Subcutaneous adipose tissue (tissue), 4 donors: ENCODE data around the gene GPR55. TPM values are rescaled to one million over a fixed set of nuclear protein-coding genes. Genes with fewer than 3 reads are reported as not detected.

Source experiments
- CTCF ChIP-seq: fragments of 450-650 bp; IDR thresholded peaks from one replicate; pipeline ENCODE4 v1.5.1; 2016; ENCODE audit warnings: low read depth, mild to moderate bottlenecking, control low read depth, antibody characterized with exemption, moderate library complexity
- total RNA-seq, 4 donors: library from RNA; depleted of rRNA; stranded (reverse); fragments of >200 nt; gene quantifications; one replicate each; pipeline ENCODE4 v1.1.0, GENCODE V29; 2016

Gene GPR55
- total RNA-seq, 4 donors from 2014 or later, result under 0.01 to 0.38 (median 0.17) TPM; not detected in 1

GRCh38 chr2:230915319-230915718 lies 9.7 kb downstream of the GPR55 start:
- no peak for TF ChIP-seq CTCF

- TF ChIP-seq CTCF, result no peak
Measured at GRCh38 chr2:230914886-230915285, 10.2 kb downstream of the GPR55 start.

DNA sequence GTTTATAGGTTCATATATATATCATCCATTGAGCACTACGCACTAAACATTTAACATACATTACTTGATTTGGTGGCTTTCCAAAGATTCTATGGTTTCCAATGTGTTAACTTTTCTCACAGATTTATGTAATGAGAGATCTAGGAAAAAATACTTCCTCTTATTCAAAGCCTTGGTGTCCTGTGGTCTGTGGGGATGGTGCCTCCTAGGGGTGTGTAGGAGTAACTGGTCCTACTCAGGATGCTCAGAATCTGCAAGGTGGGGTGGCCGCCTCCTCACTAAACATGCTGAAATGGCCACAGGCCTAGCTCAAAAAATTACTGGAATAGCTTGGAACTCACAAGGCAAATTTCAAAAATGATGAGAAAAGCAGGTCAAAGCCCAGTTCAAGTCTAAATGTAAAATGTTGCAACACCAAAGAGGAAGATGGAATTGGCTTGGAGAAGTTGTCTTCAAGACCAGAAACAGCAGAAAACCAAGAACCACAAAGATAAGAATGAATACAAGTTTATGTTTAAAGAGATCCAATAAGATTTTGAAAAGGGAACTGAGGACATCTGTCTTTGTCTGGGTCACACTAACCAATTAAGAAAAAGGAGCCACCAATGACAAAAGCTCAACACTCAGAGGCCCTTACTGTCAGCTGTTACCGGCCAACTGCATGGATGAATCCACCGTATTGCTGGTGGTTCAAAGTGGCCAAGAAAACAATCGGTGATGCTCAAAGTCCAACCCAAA lies 11.5 kb downstream of the GPR55 start:
- TF ChIP-seq CTCF, result no peak

DNA sequence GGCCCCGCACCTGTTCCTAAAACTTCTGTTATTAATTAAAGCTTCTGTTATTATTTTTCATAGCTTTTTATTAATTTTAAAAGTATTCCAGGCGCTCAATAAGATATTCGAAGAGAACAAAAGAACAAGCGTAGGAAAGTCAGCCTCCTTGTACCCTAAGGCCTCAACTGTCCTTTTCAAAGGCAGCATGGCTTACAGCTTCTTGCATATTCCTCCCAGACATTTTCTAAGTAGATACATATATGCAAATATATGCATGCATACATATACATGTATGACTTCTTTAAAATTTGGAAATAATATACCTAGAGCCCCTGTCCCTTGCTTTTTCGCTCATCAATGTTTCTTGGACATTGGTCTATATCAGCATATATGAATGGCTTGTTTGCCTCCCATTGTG lies 12.3 kb downstream of the GPR55 start:
- TF ChIP-seq CTCF, result no peak

DNA sequence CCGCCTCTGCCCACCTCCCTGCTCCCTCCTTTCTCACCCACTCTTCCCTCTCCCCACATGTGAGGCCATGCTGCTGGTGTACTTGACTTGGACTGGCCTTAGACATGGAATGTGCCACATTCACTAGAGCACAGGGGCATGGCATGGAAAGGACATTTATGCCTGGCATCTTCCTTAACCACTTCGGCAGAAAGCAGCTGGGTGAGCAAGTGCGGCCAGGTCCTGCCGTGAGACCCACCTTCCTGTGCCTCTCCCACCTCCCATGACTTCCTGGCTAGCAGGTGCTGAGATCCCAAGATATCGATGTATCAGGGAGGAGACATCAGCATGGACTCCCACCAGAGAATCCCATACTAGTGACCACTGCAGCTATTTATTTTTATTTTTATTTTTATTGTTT lies 13.0 kb downstream of the GPR55 start:
- TF ChIP-seq CTCF, result no peak

DNA sequence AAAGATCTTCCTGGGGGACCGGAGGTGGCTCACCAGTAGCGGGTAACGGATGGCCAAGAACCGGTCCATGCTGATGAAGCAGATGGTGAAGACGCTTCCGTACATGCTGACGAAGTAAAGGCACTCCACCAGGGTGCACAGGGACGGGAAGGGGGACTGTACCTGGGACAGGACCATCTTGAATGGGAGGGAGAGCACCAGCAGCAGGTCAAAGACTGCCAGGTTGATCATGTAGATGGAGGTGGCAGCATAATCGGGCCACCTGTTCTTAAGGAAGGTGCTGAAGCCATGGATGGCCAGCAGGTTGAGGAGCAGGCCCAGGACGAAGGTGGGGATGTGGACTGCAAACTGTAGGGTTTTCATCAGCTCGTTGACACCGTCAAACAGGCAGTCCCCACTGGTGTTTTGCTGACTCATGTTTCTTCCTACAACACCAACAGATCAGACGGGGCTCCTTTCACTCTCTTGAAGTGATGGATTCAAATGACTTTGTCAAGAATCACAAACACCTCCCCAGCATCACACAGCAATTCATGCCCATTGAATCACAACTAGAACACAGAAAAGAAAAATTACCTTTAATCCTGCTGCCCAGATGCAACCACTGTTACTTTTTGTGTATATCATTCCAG lies 14.4 kb downstream of the GPR55 start:
- no peak for TF ChIP-seq CTCF

GRCh38 chr2:230909841-230910545 lies 15.0 kb downstream of the GPR55 start:
- no peak for TF ChIP-seq CTCF
